Endothelial cell of umbilical vein (primary cell): ENCODE data around the gene POLR2C. TPM values are rescaled to one million over a fixed set of nuclear protein-coding genes. Genes with fewer than 3 reads are reported as not detected.

Experiments
- BruUV-seq: library from RNA; stranded (reverse); fragments of 400-500 nt; replicated peaks from 2 replicates; lab custom pipeline; 2021; lab: Mats Ljungman, UMichigan
- CTCF ChIA-PET: fragments of 300-600, 350-600 bp; sonication (Branson Sonifier 250); formaldehyde crosslinking; loops from one replicate; lab custom pipeline; 2021; ENCODE audit warnings: antibody characterized with exemption, inconsistent platforms; lab: Charles Lee
- POLR2A ChIA-PET: fragments of 300-600, 350-600 bp; sonication (Branson Sonifier 250); formaldehyde crosslinking; loops from one replicate; lab custom pipeline; 2021; ENCODE audit warnings: antibody characterized with exemption, inconsistent platforms; lab: Charles Lee
- DNase-seq: peaks from one replicate; pipeline ENCODE4 v3.0.0-alpha.2; 2011; ENCODE audit warnings: low read depth, low spot score
- FAIRE-seq: peaks from 2 replicates; lab custom pipeline; 2011; peaks lifted over from hg19 to GRCh38; lab: Jason Lieb, UNC
- H2AFZ ChIP-seq: 2 replicates; pipeline ENCODE4 v1.6.0; 2012; ENCODE audit warnings: low read depth, low read length, control low read depth, inconsistent platforms
- H3K27ac ChIP-seq: 2 replicates; pipeline ENCODE4 v1.5.1; 2011; ENCODE audit warnings: low read depth, mild to moderate bottlenecking, control low read depth, low read length, moderate library complexity; ENCODE audit not compliant: insufficient read depth
- H3K27me3 ChIP-seq, 2 experiments: 2 replicates each; pipeline versions ENCODE4 v1.6.0 to v1.6.1; 2011; ENCODE audit warnings: low read length in 2 of 2, mixed read lengths in 1 of 2; ENCODE audit not compliant: control insufficient read depth in 2 of 2, insufficient read depth in 2 of 2
- H3K36me3 ChIP-seq, 2 experiments: 2 replicates in 1 of 2; 3 replicates in 1 of 2; pipeline ENCODE4 v1.5.1; 2011; ENCODE audit warnings: low read length in 2 of 2, mild to moderate bottlenecking in 1 of 2, moderate library complexity in 1 of 2; ENCODE audit not compliant: control insufficient read depth in 2 of 2, insufficient read depth in 2 of 2; ENCODE audit errors: extremely low read depth in 1 of 2
- H3K4me1 ChIP-seq: 3 replicates; pipeline ENCODE4 v1.5.1; 2011; ENCODE audit warnings: mild to moderate bottlenecking, low read length; ENCODE audit not compliant: control insufficient read depth, insufficient read depth; ENCODE audit errors: extremely low read depth
- H3K4me2 ChIP-seq: 2 replicates; pipeline ENCODE4 v1.6.1; 2011; ENCODE audit warnings: low read length, control low read depth, mixed read lengths; ENCODE audit not compliant: insufficient read depth
- H3K4me3 ChIP-seq, 3 experiments: fragments of 200-600 bp in 1 of 3; sonication (generic), shearing (Covaris generic) in 1 of 3; replicated peaks in 1 of 3; 2 replicates each; pipeline ENCODE4 v1.5.1; 2011 to 2016; ENCODE audit warnings: control low read depth in 3 of 3, low read length in 3 of 3, mild to moderate bottlenecking in 2 of 3, inconsistent platforms in 1 of 3, low read depth in 1 of 3, moderate library complexity in 1 of 3; ENCODE audit not compliant: insufficient read depth in 1 of 3
- H3K79me2 ChIP-seq: 2 replicates; pipeline ENCODE4 v1.6.0; 2012; ENCODE audit warnings: low read length, inconsistent platforms; ENCODE audit not compliant: control insufficient read depth, insufficient read depth
- H3K9ac ChIP-seq: replicated peaks from 2 replicates; pipeline ENCODE3; 2011; ENCODE audit warnings: low read length, control low read depth; ENCODE audit not compliant: insufficient read depth; ENCODE audit errors: extremely low read depth
- H3K9me1 ChIP-seq: replicated peaks from 3 replicates; pipeline ENCODE4 v1.6.0; 2011; ENCODE audit warnings: mild to moderate bottlenecking, low read length; ENCODE audit not compliant: control insufficient read depth, insufficient read depth; ENCODE audit errors: extremely low read depth
- H3K9me3 ChIP-seq: replicated peaks from 2 replicates; pipeline ENCODE4 v1.5.1; 2012; ENCODE audit warnings: low read length, inconsistent platforms; ENCODE audit not compliant: control insufficient read depth, insufficient read depth
- H4K20me1 ChIP-seq: replicated peaks from 2 replicates; pipeline ENCODE3; 2011; ENCODE audit warnings: mild to moderate bottlenecking, low read length; ENCODE audit not compliant: control insufficient read depth, insufficient read depth; ENCODE audit errors: extremely low read depth
- EZH2 ChIP-seq: IDR thresholded peaks from 2 replicates; pipeline ENCODE4 v1.6.1; 2012; ENCODE audit warnings: borderline replicate concordance, low read depth, mild to moderate bottlenecking, moderate library complexity, low read length, inconsistent platforms; ENCODE audit not compliant: severe bottlenecking
- FOS ChIP-seq: IDR thresholded peaks from 2 replicates; pipeline ENCODE4 v1.6.1; 2011; ENCODE audit warnings: mild to moderate bottlenecking, low read length, moderate library complexity, borderline replicate concordance; ENCODE audit not compliant: insufficient read depth
- GATA2 ChIP-seq: IDR thresholded peaks from 2 replicates; pipeline ENCODE4 v1.7.0; 2011; ENCODE audit warnings: low read depth, mild to moderate bottlenecking, moderate library complexity, mixed read lengths, low read length; ENCODE audit not compliant: insufficient read length, insufficient read depth
- JUN ChIP-seq: IDR thresholded peaks from 2 replicates; pipeline ENCODE4 v1.6.1; 2011; ENCODE audit warnings: borderline replicate concordance, low read depth; ENCODE audit not compliant: insufficient read length, insufficient read depth
- MYC ChIP-seq: IDR thresholded peaks from one replicate; pipeline ENCODE4 v1.6.1; 2011; ENCODE audit warnings: mild to moderate bottlenecking, low read depth, low read length
- POLR2A ChIP-seq: IDR thresholded peaks from 2 replicates; pipeline ENCODE4 v1.6.1; 2012; ENCODE audit warnings: low read depth, mild to moderate bottlenecking, control low read depth, low read length
- POLR2AphosphoS5 ChIP-seq: IDR thresholded peaks from 2 replicates; pipeline ENCODE4 v1.6.1; 2012; ENCODE audit warnings: low read depth, mild to moderate bottlenecking, control low read depth, low read length, moderate library complexity; ENCODE audit not compliant: insufficient read depth
- dilution Hi-C: fragments of 300-500 bp; cut with MboI; formaldehyde crosslinking; loops from one replicate; pipeline ENCODE4 v1.15.0; 2019; ENCODE audit warnings: low sequenced_read_pairs; ENCODE audit not compliant: extremely low pct_ligation_motif_present
- intact Hi-C: fragments of 100-400 bp; cut with micrococcal nuclease; formaldehyde crosslinking; loops from one replicate; pipeline ENCODE4 v1.10.0; 2022
- polyA plus RNA-seq, 4 experiments: library from polyadenylated mRNA; depleted of rRNA in 3 of 4; stranded (reverse) in 3 of 4; unstranded in 1 of 4; fragments of >200 nt; gene quantifications; 2 replicates each; pipeline versions ENCODE4 v1.2.1 to v1.2.3, GENCODE V29; 2011 to 2012; ENCODE audit warnings: missing spikeins in 1 of 4
- total RNA-seq: library from RNA; stranded (reverse); gene quantifications from 2 replicates; pipeline ENCODE4 v1.2.3, GENCODE V29; 2021
- TF ChIP-seq, protein P1 (sequence below), 2 donors: IDR thresholded peaks; 1 replicate in 1 of 2; 2 replicates in 1 of 2; pipeline ENCODE4 v1.5.1; 2011; ENCODE audit warnings: low read length in 2 of 2, mild to moderate bottlenecking in 2 of 2, moderate library complexity in 2 of 2, control low read depth in 1 of 2, inconsistent platforms in 1 of 2, low read depth in 1 of 2; ENCODE audit not compliant: insufficient read depth in 1 of 2; ENCODE audit errors: extremely low read depth in 1 of 2
- TF ChIP-seq, protein P2 (sequence below): IDR thresholded peaks from 2 replicates; pipeline ENCODE4 v1.6.1; 2011; ENCODE audit not compliant: insufficient read depth, insufficient read length

Gene POLR2C
- total and polyA plus RNA-seq, 2 donors (not counting 3 experiments of a cell fraction or from before 2014, with no cell fraction given), result 65.2 to 129 TPM

DNA sequence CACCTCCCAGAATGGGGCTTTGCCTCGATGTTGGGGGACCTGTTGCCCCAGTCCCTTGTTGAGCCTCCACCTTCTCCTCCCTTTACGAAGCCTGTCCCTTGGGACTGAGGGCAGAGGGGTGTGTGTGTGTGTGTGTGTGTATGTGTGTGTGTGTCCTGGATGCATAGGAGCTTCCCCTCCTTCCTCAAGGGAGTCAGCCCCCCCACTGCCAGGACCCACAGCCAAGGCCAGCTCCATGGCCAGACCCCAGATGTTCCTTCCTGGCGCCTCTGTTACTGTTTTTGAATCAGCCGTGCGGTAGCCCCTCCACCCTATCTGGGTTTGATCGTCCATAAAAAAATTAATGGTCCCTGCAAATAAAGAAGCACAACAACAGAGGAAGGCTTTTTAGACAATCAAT lies 41.5 kb downstream of the POLR2C start:
- CTCF ChIA-PET, result interaction anchor here (0.6 to 2.3 kb wide), 2 partner anchors 14 to 16 kb away, joined by 3 to 7 read pairs; no protein-coding TSS in a partner anchor
- DNase-seq (no peak), FAIRE-seq (no peak)
- no peak overlapping the region for H3K9ac ChIP-seq
- H2AFZ ChIP-seq, result no peak overlapping the region
- dilution Hi-C loops, result no loop called here
- no TSS peak for BruUV-seq
- intact Hi-C loops, result no loop called here
- no peak overlapping the region for H3K4me3 ChIP-seq
- no peaks in the 10 kb centered on the region for H3K9me1 ChIP-seq
- peaks cover 0 to 8% of the 10 kb centered on the region in 2 experiments for H3K27me3 ChIP-seq
- no peak overlapping the region for H3K4me2 ChIP-seq
- POLR2A ChIA-PET, result no interaction called here
- TF ChIP-seq, protein P1, sequence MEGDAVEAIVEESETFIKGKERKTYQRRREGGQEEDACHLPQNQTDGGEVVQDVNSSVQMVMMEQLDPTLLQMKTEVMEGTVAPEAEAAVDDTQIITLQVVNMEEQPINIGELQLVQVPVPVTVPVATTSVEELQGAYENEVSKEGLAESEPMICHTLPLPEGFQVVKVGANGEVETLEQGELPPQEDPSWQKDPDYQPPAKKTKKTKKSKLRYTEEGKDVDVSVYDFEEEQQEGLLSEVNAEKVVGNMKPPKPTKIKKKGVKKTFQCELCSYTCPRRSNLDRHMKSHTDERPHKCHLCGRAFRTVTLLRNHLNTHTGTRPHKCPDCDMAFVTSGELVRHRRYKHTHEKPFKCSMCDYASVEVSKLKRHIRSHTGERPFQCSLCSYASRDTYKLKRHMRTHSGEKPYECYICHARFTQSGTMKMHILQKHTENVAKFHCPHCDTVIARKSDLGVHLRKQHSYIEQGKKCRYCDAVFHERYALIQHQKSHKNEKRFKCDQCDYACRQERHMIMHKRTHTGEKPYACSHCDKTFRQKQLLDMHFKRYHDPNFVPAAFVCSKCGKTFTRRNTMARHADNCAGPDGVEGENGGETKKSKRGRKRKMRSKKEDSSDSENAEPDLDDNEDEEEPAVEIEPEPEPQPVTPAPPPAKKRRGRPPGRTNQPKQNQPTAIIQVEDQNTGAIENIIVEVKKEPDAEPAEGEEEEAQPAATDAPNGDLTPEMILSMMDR (IDR thresholded peaks at IDR 0.05; ENCODE audit: extremely low read depth in 1 of 2, insufficient read depth in 1 of 2, low read depth in 1 of 2, low read length in 2 of 2), result no peak
- no peak for TF ChIP-seq POLR2A
- TF ChIP-seq JUN, result no peak
- no peak for TF ChIP-seq POLR2AphosphoS5
- TF ChIP-seq MYC, result no peak
- no peak for TF ChIP-seq GATA2
- TF ChIP-seq, protein P2, sequence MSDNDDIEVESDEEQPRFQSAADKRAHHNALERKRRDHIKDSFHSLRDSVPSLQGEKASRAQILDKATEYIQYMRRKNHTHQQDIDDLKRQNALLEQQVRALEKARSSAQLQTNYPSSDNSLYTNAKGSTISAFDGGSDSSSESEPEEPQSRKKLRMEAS, result no peak
- no peak for TF ChIP-seq FOS
- TF ChIP-seq EZH2, result no peak
- H4K20me1 ChIP-seq, result no peaks in the 10 kb centered on the region
- no peaks in the 10 kb centered on the region for H3K9me3 ChIP-seq
- no peak overlapping the region for H3K27ac ChIP-seq
- H3K4me1 ChIP-seq, result no peaks in the 10 kb centered on the region
- no peaks in the 10 kb centered on the region for H3K36me3 ChIP-seq
- H3K79me2 ChIP-seq, result no peaks in the 10 kb centered on the region
